GM19193 (cell line): ENCODE results near the gene PITPNC1.

Experiments used
- POLR2A ChIP-seq: IDR thresholded peaks from 4 replicates; pipeline ENCODE4 v1.6.1; 2011; ENCODE audit not compliant: insufficient read depth, insufficient read length; ENCODE audit errors: extremely low read depth

PITPNC1 gene

GRCh38 chr17:67676305-67676704, 299.2 kb downstream of the PITPNC1 start:
- TF ChIP-seq POLR2A, result no peak

- TF ChIP-seq POLR2A, result no peak
Measured at GRCh38 chr17:67678414-67678813, 301.3 kb downstream of the PITPNC1 start.

GRCh38 chr17:67679225-67679624, 302.1 kb downstream of the PITPNC1 start:
- TF ChIP-seq POLR2A, result no peak

DNA sequence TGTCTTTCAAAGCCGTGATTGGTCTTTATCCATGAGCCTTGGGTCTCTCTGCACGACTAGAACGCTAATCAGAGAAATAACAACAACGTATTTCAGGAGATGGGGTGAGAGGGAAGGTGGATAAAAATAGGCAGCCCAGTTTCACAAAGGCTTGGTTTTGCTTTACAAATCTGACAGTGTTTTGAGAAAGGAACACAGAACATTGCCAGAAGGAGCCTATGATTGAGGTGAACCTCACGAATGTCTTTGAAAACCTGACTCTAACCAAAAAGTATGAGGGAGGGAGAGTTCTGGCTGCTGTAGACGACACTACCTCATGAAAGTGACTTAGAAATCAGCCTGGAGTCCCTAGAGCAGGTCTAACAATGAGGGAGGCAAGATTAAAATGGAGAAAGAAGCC, 302.6 kb downstream of the PITPNC1 start:
- no peak for TF ChIP-seq POLR2A

- no peak for TF ChIP-seq POLR2A
Measured at GRCh38 chr17:67680445-67681224, 303.6 kb downstream of the PITPNC1 start.

DNA sequence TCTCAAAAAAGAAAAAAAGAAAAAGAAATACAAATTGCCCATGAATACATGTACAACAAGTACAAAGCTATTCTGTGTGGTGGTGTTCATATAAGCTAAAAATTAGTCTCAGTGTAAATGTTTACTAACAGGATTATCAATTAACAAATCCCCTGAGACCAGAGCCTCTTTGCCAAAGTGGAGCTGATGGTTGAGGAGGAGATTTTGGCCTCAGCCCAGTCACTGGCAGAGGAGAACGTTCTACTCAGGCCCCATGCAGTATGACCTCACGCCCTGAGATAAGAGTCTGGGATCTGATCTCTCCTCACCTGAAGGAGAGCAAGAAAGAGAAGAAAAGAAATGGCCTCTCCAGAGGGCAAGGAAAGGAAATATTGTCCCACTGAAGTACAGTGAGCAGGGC, 305.1 kb downstream of the PITPNC1 start:
- TF ChIP-seq POLR2A, result no peak

GRCh38 chr17:67685351-67685750, 308.3 kb downstream of the PITPNC1 start:
- TF ChIP-seq POLR2A, result no peak

DNA sequence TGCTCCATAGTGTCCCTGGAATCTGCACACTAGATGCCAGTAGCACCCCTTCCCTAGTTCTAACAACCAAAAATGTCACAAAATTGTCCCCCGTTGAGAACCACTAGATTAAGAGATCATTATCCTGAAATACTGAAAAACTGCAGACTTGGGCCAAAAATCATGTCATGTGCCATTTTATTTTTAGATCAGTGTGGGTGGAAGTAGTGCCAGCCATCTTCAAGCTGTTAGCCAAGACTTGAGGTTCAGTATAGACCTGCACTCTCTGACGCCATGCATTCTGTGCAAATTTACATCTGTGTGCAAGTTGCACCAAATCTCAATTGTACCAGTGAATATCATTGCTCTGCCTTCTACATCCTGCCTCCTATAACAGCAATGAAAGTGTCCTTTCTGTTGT, 309.2 kb downstream of the PITPNC1 start:
- no peak for TF ChIP-seq POLR2A

GRCh38 chr17:67687511-67687910, 310.4 kb downstream of the PITPNC1 start:
- no peak for TF ChIP-seq POLR2A

DNA sequence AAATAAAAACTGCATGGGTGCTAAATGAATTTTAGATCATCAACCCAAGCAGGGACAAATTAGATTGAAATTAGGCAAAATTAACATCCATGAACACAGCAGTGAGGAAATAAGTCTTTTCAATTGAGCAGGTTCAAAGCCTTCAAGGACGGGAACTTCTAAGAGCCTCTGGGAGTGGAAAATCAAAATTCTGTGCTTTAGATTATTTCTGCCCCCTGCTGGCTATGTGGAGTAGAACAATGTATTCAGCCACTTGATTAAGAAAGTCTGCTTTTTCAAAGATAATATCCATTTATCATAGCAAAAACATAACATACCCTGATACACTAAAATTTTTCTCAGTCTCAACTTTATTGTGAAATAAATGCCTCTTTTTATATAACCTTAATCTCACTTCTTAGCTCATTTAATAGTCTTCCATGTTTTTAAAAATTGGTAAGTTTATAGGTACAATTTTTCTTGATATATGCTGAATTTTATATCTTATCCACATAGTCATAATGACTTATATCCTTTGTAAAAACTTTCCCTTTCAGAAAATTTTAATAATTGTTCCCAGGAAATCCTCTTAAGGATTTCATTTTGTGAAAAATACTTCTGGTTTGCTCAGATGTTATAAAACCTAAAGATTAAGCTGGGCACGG, 312.6 kb downstream of the PITPNC1 start:
- TF ChIP-seq POLR2A, result no peak

DNA sequence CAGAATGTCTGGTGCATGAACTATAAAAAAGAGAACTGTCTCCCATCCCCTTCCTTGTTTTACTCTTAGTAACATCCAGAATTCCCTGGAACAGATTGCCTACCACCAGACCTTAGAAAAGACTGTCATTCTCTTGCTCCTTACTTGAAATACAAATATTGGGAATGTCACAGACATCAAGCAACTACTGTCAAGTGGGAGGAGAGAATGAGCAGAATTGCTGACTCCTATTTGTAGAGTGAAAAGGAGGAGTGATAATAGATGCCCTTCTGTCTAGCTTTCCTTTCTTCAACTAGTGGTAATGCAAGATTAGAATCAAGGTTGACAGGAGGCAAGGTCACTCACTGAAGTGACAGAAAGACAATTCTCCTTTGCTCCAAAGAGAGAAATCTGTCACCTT, 316.7 kb downstream of the PITPNC1 start:
- TF ChIP-seq POLR2A, result no peak

DNA sequence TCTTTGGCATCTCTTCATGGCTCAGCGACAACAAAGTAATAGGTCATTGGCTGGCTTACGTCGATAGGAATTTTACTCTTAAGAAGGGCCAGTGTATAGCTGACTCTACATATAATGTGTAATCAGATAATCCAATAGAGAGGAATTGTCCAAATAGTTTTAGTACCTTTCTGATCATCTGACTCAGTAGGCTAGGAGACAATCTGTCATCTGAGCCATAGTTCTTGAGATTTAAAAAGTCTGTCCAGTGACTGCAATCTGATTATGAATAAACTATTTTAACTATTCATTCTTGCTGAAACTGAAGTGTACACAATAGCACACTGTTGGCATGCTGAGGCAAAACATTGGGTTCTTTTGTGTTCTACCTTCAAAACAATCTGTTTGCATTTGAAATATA, 319.3 kb downstream of the PITPNC1 start:
- no peak for TF ChIP-seq POLR2A

- TF ChIP-seq POLR2A, result no peak
Measured at GRCh38 chr17:67696853-67697498, 319.9 kb downstream of the PITPNC1 start.

GRCh38 chr17:67700037-67700724, 323.1 kb downstream of the PITPNC1 start:
- TF ChIP-seq POLR2A, result no peak

- no peak for TF ChIP-seq POLR2A
Measured at GRCh38 chr17:67700725-67701119, 323.6 kb downstream of the PITPNC1 start.
